ENCODE measurements around the gene CD180.
"Not testable (repeated sequence)": the region's sequence is repeated elsewhere in the genome, so short reads cannot be mapped to it uniquely, and the experiment has no call there.

CD180 gene

GRCh38 chr5:67176936-67177335 is 19.7 kb downstream of the CD180 start:
- H3K4me3 ChIP-seq (replicated peaks; ENCODE audit: insufficient read depth, low read length): no peak overlapping the region
- H3K27ac ChIP-seq (replicated peaks): no peak overlapping the region
- no peaks in the 10 kb centered on the region for H3K27me3 ChIP-seq (ENCODE audit: insufficient read depth, poor library complexity, severe bottlenecking)
- TF ChIP-seq REST (IDR thresholded peaks at IDR 0.05; ENCODE audit: insufficient replicate concordance, low read depth): no peak
- no peak for TF ChIP-seq SPI1 (IDR thresholded peaks at IDR 0.05; ENCODE audit: borderline replicate concordance, low read depth)
- TF ChIP-seq, protein P1, sequence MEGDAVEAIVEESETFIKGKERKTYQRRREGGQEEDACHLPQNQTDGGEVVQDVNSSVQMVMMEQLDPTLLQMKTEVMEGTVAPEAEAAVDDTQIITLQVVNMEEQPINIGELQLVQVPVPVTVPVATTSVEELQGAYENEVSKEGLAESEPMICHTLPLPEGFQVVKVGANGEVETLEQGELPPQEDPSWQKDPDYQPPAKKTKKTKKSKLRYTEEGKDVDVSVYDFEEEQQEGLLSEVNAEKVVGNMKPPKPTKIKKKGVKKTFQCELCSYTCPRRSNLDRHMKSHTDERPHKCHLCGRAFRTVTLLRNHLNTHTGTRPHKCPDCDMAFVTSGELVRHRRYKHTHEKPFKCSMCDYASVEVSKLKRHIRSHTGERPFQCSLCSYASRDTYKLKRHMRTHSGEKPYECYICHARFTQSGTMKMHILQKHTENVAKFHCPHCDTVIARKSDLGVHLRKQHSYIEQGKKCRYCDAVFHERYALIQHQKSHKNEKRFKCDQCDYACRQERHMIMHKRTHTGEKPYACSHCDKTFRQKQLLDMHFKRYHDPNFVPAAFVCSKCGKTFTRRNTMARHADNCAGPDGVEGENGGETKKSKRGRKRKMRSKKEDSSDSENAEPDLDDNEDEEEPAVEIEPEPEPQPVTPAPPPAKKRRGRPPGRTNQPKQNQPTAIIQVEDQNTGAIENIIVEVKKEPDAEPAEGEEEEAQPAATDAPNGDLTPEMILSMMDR (IDR thresholded peaks at IDR 0.05; ENCODE audit: insufficient read depth, low read length): no peak
- TF ChIP-seq GABPA (IDR thresholded peaks at IDR 0.05; ENCODE audit: low read depth): no peak
- no peak for TF ChIP-seq POLR2AphosphoS5 (IDR thresholded peaks at IDR 0.05; ENCODE audit: low read depth)
- no peak for DNase-seq (ENCODE audit: low read depth in 1 of 2, low spot score in 1 of 2)

DNA sequence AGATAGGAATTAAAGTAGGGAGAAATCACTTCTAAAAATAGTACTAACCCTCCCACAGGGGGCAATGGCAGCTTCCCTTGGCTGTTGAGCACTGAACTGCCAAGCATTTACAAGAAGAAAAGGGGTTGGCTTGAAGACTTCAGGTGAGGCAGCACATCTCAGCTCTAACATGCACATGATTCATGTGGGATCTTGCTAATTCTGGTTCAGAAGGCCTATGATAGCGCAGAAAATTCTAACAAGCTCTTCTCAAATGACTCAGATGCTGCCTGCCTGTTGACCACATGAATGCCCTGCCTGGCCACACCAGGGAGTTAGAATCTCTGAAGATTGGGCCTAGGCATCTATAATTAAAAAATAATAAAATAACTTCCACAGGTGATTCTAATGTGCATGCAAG is 22.6 kb downstream of the CD180 start:
- Histone ChIP-seq H3K27ac (replicated peaks) (no peak overlapping the region), H3K27me3 (ENCODE audit: insufficient read depth, poor library complexity, severe bottlenecking) (no peaks in the 10 kb centered on the region), H3K4me3 (replicated peaks; ENCODE audit: insufficient read depth, low read length) (no peak overlapping the region)
- DNase-seq (ENCODE audit: low read depth in 1 of 2, low spot score in 1 of 2): no peak
- no peak for TF ChIP-seq GABPA (IDR thresholded peaks at IDR 0.05; ENCODE audit: low read depth)

DNA sequence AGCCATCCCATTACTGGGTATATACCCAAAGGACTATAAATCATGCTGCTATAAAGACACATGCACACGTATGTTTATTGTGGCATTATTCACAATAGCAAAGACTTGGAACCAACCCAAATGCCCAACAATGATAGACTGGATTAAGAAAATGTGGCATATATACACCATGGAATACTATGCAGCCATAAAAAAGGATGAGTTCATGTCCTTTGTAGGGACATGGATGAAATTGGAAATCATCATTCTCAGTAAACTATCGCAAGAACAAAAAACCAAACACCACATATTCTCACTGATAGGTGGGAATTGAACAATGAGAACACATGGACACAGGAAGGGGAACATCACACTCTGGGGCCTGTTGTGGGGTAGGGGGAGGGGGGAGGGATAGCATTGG is 23.2 kb downstream of the CD180 start:
- H3K4me3 ChIP-seq (replicated peaks; ENCODE audit: insufficient read depth, low read length); DNase-seq (ENCODE audit: low read depth in 1 of 2, low spot score in 1 of 2); H3K27ac ChIP-seq (replicated peaks); H3K27me3 ChIP-seq (ENCODE audit: insufficient read depth, poor library complexity, severe bottlenecking): not testable (repeated sequence)

- no peaks in the 10 kb centered on the region for H3K27me3 ChIP-seq (ENCODE audit: insufficient read depth, poor library complexity, severe bottlenecking)
- no peak overlapping the region for H3K4me3 ChIP-seq (replicated peaks; ENCODE audit: insufficient read depth, low read length)
- DNase-seq (ENCODE audit: low read depth in 1 of 2, low spot score in 1 of 2): no peak
- TF ChIP-seq SPI1 (IDR thresholded peaks at IDR 0.05; ENCODE audit: borderline replicate concordance, low read depth): no peak
- TF ChIP-seq POLR2AphosphoS5 (IDR thresholded peaks at IDR 0.05; ENCODE audit: low read depth): no peak
- TF ChIP-seq, protein P1 (IDR thresholded peaks at IDR 0.05; ENCODE audit: insufficient read depth, low read length): no peak
- TF ChIP-seq GABPA (IDR thresholded peaks at IDR 0.05; ENCODE audit: low read depth): no peak
- no peak for TF ChIP-seq REST (IDR thresholded peaks at IDR 0.05; ENCODE audit: insufficient replicate concordance, low read depth)
- H3K27ac ChIP-seq (replicated peaks): no peak overlapping the region
Observed at GRCh38 chr5:67170767-67171166, 25.8 kb downstream of the CD180 start.

DNA sequence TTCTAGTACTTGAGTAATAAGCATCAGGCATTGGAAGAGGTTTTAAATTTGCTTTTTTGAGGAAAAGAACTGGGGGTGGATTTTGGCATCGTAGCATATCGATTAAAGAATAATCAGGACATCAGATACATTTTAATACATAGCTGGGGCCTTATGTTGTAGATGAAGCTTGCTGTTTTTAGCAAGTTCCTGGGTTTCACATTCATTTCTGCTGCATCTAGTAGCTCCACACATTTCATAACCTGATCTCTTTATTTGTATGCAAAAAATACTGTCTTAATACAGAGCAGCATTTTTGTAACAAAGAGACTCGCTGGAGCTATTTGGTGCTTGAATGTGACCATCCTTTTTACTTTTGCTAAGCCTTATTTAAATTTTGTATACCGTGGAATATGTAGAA is 28.5 kb downstream of the CD180 start:
- DNase-seq (ENCODE audit: low read depth in 1 of 2, low spot score in 1 of 2): no peak
- Histone ChIP-seq H3K4me3 (replicated peaks; ENCODE audit: insufficient read depth, low read length) (no peak overlapping the region), H3K27ac (replicated peaks) (no peak overlapping the region), H3K27me3 (ENCODE audit: insufficient read depth, poor library complexity, severe bottlenecking) (no peaks in the 10 kb centered on the region)
- no peak for TF ChIP-seq POLR2AphosphoS5 (IDR thresholded peaks at IDR 0.05; ENCODE audit: low read depth)

Measured in HL-60 (cell line).